ENCODE results near the gene NBPF4.

The NBPF4 gene

GRCh38 chr1:108200687-108201051, 43.2 kb downstream of the NBPF4 start:
- peak; percentile 79 to 82 for DNase-seq (ENCODE audit: low read depth in 2 of 2)
- TF ChIP-seq CTCF (IDR thresholded peaks at IDR 0.05; ENCODE audit: low read depth, low read length): peak; percentile 24
- peak overlapping the region; percentile 71 to 91 for H3K4me3 ChIP-seq (replicated peaks in 1 of 2; ENCODE audit: low read depth in 2 of 2, low read length in 2 of 2)

GRCh38 chr1:108199781-108200686, 43.8 kb downstream of the NBPF4 start, which contains the start of gene SLC25A24:
Gene SLC25A24, minus strand, starts transcription at chr1:108200343. Its CDS starts 205 bp downstream, at chr1:108200138.
- no peak for TF ChIP-seq CTCF (IDR thresholded peaks at IDR 0.05; ENCODE audit: low read depth, low read length)
- peak within 1 kb of the TSS; percentile 83 to 91 for H3K4me3 ChIP-seq (replicated peaks in 1 of 2; ENCODE audit: low read depth in 2 of 2, low read length in 2 of 2)
- DNase-seq (ENCODE audit: low read depth in 2 of 2): peak; percentile 68 to 84

GRCh38 chr1:108199201-108199691, 44.6 kb downstream of the NBPF4 start:
- H3K4me3 ChIP-seq (replicated peaks in 1 of 2; ENCODE audit: low read depth in 2 of 2, low read length in 2 of 2): peak overlapping the region; percentile 83 to 91
- peak; percentile 40 to 56 for DNase-seq (ENCODE audit: low read depth in 2 of 2)
- TF ChIP-seq CTCF (IDR thresholded peaks at IDR 0.05; ENCODE audit: low read depth, low read length): no peak

- H3K4me3 ChIP-seq (replicated peaks in 1 of 2; ENCODE audit: low read depth in 2 of 2, low read length in 2 of 2): no peak overlapping the region
- TF ChIP-seq CTCF (IDR thresholded peaks at IDR 0.05; ENCODE audit: low read depth, low read length): no peak
- DNase-seq (ENCODE audit: low read depth in 2 of 2): peak; percentile 34 to 58
Observed at GRCh38 chr1:108194051-108194450, 49.8 kb downstream of the NBPF4 start.

GRCh38 chr1:108193333-108193732, 50.5 kb downstream of the NBPF4 start:
- no peak for TF ChIP-seq CTCF (IDR thresholded peaks at IDR 0.05; ENCODE audit: low read depth, low read length)
- no peak overlapping the region for H3K4me3 ChIP-seq (replicated peaks in 1 of 2; ENCODE audit: low read depth in 2 of 2, low read length in 2 of 2)

GRCh38 chr1:108192581-108192980, 51.3 kb downstream of the NBPF4 start:
- DNase-seq (ENCODE audit: low read depth in 2 of 2): no peak
- no peak for TF ChIP-seq CTCF (IDR thresholded peaks at IDR 0.05; ENCODE audit: low read depth, low read length)
- H3K4me3 ChIP-seq (replicated peaks in 1 of 2; ENCODE audit: low read depth in 2 of 2, low read length in 2 of 2): no peak overlapping the region

More at GRCh38 chr1:108193333-108193732, 50.5 kb downstream of the NBPF4 start:
- no peak for DNase-seq (ENCODE audit: low read depth in 2 of 2)
